ENCODE measurements around the gene FRMD3.
"Not testable (repeated sequence)": the region's sequence is repeated elsewhere in the genome, so short reads cannot be mapped to it uniquely, and the experiment has no call there.

FRMD3 gene

DNA sequence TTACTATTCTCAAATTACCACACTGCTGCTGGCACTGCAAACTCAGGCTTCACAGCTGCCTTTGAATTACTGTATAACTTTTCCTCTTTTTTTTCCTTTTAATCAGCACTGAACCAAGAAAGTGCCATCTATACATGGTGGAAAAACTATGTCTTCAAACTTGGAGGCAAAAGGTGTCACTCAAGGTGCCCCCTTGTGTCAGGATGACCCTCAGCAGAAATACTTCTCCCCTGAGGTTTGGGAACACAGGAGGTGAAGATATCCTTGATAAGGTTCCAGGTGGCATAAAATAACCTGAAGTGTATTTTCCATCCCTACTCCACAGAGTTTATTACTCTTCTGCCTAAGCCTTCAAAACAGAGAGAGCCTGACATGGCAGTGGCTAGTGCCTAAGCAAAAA is 14.5 kb downstream of the FRMD3 start:
- in situ Hi-C loops (cut with MboI; ENCODE audit: low sequenced_read_pairs) = no loop called here

DNA sequence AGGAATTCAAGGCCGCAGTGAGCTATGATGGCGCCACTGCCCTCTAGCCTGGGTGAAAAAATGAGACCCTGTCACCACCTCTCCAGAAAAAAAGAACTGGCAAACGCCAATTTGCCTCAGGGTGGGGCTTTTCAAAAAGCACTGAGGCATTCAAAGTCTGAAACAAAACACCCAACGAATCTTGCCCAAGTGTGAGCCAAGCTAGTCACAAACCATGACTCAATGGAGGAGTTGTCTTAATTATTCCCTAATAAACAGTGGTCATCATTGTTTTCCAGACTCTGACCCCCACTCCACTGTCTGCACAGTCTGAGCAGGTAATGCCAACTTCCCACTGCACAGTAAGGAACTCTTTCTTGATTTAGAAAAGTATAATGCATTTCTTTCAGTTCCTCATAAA is 16.8 kb downstream of the FRMD3 start:
- in situ Hi-C loops (cut with MboI; ENCODE audit: low sequenced_read_pairs) = no loop called here

DNA sequence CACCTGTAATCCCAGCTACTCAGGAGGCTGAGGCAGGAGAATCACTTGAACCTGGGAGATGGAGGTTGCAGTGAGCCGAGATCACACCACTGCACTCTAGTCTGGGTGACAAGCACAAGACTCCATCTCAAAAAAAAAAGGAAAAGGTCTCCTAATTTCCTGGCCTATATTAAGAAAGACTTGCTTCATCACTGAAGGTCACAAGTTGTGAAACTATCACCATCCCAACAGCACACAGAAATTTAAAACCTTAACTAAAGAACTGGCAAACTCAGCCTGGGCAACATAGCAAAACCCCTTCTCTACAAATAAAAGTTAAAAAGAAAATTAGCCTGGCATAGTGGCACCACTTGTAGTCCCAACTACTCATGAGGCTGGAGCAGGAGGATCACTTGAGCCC is 17.2 kb downstream of the FRMD3 start:
- in situ Hi-C loops (cut with MboI; ENCODE audit: low sequenced_read_pairs) = no loop called here

DNA sequence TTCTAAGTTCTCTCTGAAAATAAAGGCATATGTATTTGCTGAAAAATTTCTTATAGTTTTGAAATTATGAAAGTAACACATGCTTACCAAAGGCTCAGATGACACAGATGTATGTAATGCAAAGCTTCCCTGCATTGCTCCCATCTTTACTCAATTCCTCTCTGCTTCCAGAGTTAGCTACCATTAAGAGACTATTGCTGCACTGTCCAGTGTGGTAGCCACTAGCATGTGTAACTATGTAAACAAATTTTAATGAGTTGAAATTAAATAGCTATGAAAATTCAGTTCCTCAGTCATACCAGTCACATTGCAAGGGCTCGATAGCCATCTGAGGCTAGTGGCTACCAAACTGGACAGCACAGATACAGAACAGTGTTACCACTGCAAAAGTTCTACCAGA is 17.9 kb downstream of the FRMD3 start:
- in situ Hi-C loops (cut with MboI; ENCODE audit: low sequenced_read_pairs) = no loop called here

DNA sequence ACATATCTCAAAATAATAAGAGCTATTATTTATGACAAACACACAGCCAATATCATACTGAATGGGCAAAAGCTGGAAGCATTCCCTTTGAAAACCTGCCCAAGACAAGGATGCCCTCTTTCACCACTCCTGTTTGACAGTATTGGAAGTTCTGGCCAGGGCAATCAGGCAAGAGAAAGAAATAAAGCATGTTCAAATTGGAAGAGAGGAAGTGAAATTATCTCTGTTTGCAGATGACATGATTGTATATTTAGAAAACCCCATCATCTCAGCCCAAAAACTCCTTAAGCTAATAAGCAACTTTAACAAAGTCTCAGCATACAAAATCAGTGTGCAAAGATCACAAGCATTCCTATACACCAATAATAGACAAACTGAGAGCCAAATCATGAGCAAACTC is 20.2 kb downstream of the FRMD3 start:
- in situ Hi-C loops (cut with MboI; ENCODE audit: low sequenced_read_pairs) = not testable (repeated sequence)

DNA sequence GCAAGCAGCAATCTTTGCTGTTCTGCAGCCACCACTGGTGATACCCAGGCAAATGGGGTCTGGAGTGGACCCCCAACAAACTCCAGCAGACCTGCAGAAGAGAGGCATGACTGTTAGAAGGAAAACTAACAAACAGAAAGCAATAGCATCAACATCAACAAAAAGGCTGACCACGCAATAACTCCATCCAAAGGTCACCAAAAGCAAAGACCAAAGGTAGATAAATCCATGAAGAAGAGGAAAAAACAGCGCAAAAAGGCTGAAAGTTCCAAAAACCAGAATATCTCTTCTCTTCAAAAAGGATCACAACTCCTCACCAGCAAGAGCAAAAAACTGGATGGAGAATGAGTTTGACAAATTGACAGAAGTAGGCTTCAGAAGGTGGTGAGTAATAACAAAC is 23.4 kb downstream of the FRMD3 start:
- in situ Hi-C loops (cut with MboI; ENCODE audit: low sequenced_read_pairs) = no loop called here

DNA sequence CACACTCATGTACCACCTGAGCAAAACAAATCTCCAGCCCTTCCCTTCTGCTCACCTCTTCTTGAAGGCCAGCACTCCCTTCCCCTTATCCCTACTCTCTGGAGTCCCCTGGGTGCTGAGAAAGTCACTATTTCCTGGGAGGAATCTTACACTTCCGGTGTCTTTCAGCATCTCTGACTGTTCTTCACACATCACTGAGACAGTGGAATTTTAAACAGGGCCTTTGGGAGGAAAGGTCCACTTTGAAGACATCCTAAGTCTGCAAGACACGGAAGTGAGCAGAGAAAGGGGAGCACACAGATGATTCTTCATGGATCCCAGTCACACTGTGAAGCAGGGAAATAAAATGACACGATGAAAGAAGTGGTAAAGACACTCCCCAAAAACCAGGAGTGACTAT is 25.6 kb downstream of the FRMD3 start:
- in situ Hi-C loops (cut with MboI; ENCODE audit: low sequenced_read_pairs) = no loop called here

DNA sequence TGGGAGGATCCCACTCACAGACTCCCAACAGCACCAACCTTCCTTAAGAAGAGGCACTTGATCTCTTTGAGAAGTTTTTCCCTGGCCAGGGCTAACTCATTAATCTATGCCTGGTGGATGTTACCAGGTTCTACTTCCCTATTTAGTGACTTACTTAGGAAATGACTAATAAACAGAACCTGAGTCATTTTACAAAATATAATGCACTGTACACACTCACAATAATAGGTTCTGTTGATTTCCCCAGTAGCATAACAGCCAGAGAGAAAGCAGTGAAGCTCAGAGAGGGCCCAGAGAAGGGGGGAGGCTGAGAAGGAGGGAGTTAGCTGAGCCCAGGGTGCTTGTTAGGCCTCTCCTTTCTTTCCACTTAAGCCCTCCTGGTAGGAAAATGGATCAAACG is 27.1 kb downstream of the FRMD3 start:
- in situ Hi-C loops (cut with MboI; ENCODE audit: low sequenced_read_pairs) = no loop called here

DNA sequence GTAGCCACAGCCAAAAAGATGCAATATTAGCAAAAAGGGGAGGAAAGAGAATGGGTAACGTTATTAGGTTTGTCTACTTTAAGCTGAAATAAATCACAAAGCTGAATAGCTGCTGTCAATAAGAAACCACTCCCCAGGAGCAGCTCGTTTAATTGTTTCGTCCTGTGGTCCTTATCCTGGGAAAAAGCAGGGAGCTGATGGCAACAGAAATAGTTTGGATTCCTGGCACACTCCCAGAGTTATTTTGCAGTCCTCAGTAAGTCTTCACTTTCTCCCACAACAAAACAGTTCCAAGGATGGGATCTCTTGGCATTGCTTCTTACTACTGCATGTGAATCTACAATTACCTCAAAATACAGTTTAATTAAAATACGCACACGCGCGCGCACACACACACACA is 28.8 kb downstream of the FRMD3 start:
- in situ Hi-C loops (cut with MboI; ENCODE audit: low sequenced_read_pairs) = no loop called here

DNA sequence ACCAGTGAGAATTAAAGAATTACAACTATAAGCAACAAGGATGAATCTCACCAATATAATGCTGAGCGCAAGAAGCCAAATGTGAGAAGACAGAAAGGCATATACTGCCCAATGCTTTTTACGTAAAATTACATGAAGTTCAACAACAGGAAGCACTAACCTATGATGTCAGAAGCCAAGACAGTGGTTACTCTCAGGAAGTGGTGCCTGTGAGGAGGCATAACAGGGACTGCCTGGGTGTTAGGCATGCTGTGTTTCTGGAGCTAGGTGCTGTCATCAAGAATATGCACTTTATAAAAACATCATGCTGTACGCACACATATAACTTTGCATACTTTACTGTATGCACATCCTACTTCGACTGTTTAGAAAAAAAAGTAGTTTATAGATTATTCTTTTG is 30.1 kb downstream of the FRMD3 start:
- in situ Hi-C loops (cut with MboI; ENCODE audit: low sequenced_read_pairs) = no loop called here

DNA sequence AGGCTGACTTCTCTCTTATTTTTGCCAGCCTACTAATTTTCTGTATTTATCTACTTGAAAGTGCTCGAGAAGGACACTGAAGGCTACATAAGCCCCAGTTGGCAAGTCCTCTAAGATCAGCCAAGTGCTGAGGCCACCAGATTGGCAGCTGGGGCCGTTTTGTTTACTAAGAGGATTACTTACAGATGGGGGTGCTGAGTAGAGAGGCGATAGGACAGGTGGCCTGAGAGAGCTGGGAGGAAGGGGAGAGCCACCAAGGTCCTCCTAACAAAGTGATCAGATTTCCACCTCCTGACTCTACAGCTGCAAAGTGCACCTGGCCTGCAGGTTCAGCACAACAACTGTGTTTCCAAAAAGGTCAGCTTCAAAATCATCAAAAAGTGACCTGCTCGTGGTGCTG is 32.9 kb downstream of the FRMD3 start:
- in situ Hi-C loops (cut with MboI; ENCODE audit: low sequenced_read_pairs) = no loop called here

DNA sequence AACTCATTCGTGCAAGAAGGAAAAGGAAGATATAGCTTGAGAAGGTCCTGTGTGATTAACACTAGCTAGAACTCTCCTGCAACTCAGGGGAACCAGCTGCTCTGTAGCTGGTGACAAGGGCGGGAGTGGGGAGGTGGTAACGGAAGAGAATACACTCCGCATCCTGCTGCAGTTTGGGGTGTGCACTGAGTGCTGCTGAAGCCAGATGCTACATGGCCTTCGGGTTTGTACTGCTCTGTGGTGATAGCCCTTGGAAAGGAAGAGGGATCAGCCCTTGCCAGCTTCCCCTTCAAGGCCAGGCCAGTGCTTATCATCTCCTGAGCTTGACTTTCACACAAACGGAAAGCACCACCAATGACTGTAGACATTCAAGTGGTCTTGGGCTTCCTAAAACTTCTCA is 34.3 kb downstream of the FRMD3 start:
- in situ Hi-C loops (cut with MboI; ENCODE audit: low sequenced_read_pairs) = no loop called here

DNA sequence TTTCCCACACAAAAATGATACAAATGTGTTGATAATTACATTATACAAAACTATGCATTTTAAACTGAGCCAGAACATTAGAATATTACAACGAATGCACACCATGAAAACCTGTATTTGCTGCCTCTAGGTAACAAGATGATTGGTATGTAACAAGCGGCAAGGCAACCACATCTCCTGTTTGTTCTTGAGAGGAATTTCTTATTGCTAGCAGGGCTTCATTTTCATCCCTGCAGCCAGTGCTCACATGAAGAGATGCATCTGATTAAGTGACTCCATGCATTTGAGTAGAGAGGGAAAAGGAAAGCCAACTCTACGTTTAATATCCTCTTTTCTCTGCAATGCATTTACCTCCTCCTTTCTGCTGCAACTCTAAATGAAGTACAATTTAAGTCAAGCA is 36.6 kb downstream of the FRMD3 start:
- in situ Hi-C loops (cut with MboI; ENCODE audit: low sequenced_read_pairs) = no loop called here

DNA sequence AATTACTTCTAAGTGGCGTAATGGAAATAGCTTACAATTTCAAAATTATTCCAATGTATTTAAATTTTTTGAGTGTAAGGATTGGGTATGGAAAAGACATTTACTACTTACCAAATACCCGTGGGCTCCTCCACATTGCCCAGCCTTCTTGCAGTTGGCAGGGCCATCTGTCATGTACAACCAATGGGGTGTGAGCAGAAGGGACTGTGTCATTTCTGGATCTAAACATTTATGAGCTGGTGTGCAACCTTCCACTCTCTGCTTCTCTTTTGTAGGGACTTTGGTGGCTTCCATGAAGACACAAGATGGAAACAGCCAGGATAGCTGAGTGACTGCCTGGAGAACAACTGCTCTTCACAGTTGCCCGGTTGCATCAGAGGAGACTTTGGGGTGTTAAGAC is 40.8 kb downstream of the FRMD3 start:
- in situ Hi-C loops (cut with MboI; ENCODE audit: low sequenced_read_pairs) = no loop called here

DNA sequence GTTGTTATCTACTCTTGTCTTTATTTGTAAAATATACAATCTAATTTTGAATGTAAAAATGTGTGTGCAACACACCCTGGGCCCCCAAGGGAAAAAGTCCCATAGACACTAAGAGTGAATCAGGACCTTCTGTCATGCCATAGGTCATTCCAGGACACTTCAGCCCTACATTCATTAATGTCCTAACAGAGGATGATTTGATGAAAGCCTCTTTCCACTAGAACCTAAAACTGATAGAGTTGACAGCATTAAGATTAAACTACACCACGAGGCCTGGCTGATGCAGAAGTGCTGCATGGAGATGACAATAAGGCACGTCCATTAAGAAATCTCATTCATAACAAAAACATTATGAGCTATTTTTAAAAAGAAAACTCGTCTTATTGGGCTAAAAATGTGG is 46.2 kb downstream of the FRMD3 start:
- in situ Hi-C loops (cut with MboI; ENCODE audit: low sequenced_read_pairs) = no loop called here

DNA sequence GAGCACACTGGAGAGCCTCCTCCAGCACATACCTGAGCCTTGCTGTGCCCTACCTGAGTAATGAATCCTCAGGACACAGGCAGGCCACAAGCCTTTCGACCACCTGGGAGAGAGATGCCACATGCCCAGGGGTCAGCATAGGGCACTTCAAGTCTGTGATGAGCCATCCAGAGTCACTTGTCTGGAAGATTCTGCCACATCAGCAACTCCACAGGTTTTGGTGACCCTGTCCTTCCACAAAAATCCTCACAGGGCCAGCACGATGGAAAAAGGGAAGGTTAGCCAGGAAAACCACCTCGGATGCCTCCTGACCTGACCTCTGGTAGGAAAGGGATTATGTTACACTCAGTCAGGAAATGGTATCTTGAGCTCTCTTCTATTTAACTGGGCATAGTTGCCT is 46.8 kb downstream of the FRMD3 start:
- in situ Hi-C loops (cut with MboI; ENCODE audit: low sequenced_read_pairs) = no loop called here

DNA sequence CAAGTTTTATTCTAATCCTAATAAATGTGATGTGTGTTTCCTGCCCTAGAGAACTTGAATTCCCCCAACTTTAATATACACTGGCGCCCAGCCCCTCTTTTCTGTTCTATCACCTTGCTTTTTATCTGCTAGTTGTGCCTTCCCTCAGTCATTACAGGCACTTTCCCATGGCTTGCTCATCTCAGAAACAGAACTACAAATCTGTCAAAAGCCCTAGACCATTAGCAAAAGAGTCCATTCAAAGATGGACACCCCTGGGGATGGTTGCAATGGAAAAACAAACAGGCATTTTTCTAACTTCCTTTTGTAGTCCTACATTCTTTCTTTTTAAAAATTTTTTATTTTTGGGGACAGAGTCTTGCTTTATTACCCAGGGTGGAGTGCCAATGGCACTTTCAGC is 48.2 kb downstream of the FRMD3 start:
- in situ Hi-C loops (cut with MboI; ENCODE audit: low sequenced_read_pairs) = no loop called here

DNA sequence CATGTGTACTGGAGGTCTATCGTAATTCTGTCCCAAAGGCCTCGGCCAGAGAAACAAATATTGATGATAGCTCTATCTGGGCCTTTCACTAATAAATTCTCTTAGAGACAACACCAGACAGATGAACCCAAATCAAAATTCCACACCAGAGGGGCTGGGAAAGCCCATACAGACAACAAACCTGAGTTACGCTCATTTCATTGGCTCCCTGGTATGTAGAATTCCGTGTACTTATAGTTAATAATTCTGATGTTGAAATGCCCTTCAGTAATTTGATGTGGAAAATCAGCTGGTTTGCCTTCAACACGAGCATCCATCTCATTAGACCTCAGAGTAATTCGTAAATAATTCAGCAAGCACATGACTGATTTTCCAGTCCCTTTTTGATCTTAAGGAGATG is 53.2 kb downstream of the FRMD3 start:
- in situ Hi-C loops (cut with MboI; ENCODE audit: low sequenced_read_pairs) = no loop called here

DNA sequence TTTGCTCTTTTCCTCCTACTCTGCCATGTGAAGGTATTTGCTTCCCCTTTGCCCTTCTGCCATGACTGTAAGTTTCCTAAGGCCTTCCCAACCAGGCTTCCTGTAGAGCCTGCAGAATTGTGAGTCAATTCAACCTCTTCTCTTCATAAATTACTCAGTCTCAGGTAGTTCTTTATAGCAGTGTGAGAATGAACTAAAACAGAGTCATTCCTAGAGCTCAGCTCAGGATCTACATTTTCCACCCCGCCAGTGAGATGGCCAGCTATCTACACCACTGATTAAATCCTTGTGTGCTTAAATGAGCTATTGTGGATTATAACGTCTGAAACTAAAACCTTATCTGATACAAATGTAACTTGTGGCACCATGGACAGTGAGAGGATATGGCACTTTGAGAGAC is 55.0 kb downstream of the FRMD3 start:
- in situ Hi-C loops (cut with MboI; ENCODE audit: low sequenced_read_pairs) = no loop called here

DNA sequence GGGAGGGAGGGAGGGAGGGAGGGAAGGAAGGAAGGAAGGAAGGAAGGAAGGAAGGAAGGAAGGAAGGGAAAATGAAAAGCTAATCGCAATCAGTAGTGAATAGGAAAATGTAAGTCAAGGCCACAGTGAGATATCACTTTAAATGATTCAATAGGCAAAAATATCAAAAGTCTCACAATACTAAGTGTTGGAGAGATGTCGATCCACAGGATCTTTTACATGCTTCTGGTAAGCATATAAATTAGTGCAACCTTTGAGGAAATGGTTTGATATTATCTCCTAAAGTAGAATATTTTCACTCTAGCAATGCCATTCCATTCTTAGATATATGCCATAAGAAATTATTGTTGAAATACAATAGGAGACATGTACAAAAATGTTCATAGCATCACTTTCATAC is 58.4 kb downstream of the FRMD3 start:
- in situ Hi-C loops (cut with MboI; ENCODE audit: low sequenced_read_pairs) = no loop called here

DNA sequence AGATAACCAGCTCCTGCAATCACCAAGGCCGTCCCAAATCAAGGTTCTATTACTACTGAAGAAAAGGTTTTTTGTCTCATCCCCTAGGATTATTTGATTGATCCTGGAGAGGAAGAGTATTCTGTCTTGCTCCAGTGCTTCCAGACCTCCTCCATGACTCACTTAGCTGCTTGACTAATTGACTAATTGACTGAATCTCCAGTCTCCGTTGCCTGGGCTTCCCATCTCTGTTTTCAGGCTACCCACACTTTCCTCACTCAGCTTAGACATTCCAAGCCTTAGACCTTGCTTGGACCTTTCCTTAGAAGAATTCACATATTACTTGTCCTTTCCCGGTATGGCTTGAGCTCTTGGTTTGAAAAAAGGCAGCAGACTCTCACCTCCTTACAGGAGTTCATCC is 60.6 kb downstream of the FRMD3 start:
- in situ Hi-C loops (cut with MboI; ENCODE audit: low sequenced_read_pairs) = no loop called here

DNA sequence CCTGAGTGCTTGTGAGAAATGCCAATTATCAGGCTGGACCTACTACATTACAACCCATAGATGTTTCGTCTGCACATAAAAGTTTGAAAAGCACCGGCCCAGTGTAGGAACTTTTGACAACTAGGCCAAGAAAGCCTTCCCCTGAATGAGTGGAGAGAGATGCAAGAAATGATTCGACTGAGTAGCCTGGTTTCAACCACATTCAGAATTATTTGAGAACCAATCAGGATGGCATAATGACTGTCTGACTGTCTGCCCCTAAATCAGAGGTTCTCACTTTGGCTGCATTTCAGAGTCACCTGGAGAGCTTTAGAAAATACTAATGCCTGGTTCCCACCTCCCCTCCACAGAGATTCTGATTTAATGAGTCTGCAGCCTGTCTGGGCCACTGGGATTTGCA is 61.1 kb downstream of the FRMD3 start:
- in situ Hi-C loops (cut with MboI; ENCODE audit: low sequenced_read_pairs) = no loop called here

DNA sequence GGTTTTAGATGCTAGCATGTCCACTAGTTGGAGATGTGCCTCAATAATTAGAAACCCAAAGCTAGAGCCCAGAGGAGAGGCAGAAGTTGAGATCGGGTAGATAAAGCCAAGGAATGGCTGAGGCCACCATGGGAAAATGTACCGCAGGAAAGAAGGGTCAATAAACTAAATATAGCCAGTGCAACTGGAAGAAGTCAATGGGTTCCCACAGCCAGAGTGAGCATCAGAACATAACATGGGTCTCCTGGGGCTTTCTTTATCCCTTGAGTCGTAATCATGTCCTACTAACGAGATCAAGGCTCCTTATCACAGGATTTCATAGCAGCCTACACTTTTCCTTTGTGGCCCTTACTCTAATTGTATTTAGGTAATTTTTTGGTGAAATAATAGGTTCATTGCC is 61.7 kb downstream of the FRMD3 start:
- in situ Hi-C loops (cut with MboI; ENCODE audit: low sequenced_read_pairs) = no loop called here

DNA sequence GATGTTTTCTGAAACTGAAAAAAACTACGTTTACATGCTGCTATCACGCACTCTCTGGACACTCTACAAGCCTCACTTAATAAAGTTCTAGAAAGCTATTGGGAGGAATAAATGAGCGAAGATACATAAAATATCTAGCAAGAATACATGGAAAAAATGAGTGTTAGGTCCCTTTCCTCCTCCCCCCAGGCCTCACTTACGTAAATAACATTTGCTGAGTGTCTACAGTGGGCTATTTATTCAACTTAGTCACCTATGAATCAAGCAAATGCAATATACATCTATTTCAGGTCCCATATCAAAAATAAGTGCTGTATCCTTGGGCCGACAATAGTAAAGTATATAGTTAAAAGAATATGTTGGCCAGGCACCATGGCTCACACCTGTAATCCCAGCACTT is 62.5 kb downstream of the FRMD3 start:
- in situ Hi-C loops (cut with MboI; ENCODE audit: low sequenced_read_pairs) = no loop called here

Measured in hTERT RPE-1 (cell line).